GM19193 (cell line): ENCODE measurements around the gene WHAMM.

Experiments
- POLR2A ChIP-seq: IDR thresholded peaks from 4 replicates; pipeline ENCODE4 v1.6.1; 2011; ENCODE audit not compliant: insufficient read depth, insufficient read length; ENCODE audit errors: extremely low read depth

Gene WHAMM

GRCh38 chr15:82809308-82810060, at the start of gene WHAMM:
TSS of gene WHAMM (plus strand) at chr15:82809628. CDS start at chr15:82809727, 99 bp downstream.
- peak; percentile 93 for TF ChIP-seq POLR2A

DNA sequence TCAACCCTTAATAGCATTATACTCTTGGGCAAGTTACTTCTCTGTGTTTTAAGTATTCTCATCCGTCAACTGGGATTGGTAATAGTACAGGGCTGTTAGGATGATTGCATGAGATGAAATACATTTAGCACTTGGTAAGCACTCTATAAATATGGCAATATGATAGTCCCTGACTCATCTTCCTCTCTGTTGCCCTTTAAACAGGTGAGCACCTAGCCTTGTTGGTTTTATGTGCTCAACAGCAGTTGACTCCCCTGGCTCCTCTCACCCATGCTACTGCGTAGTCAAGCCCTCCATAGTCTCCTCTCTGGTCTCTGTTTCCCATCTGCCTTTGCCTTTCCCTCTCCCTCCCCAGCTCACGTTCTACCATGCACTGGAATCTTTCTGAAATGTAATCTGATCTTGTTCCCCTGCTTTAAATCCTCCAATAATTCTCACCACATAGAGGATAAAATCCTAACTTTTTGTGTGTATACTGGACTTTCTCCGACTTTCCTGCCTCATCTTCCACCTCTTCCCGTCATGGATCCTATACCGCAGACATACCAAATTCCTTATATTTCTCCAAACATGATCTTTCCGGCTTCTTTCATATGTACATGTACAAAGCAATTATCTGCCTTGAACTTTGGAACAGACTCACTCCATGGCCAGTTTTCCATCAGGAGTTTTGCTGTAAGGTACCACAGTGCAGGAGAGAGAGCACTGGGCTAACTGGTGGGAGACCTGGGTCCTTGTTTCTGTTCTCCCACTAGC, 45.9 kb upstream of the WHAMM start:
- no peak for TF ChIP-seq POLR2A

DNA sequence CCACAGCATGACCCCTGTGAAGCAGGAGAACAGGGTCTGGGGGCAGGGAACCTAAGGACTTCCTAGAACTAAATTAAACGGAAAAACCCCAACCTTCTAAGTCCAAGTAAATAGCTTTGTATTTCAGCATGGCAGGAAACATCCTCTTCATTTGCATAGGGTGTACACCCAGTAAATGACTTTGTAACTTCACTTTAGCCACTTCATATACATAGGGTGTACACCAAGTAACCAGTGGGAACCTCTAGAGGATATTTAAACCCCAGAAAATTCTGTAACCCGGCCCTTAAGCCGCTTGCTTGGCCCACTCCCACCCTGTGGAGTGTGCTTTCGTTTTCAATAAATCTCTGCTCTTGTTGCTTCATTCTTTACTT, 45.3 kb upstream of the WHAMM start:
- TF ChIP-seq POLR2A, result no peak

GRCh38 chr15:82764740-82765139, 44.7 kb upstream of the WHAMM start:
- TF ChIP-seq POLR2A, result no peak

GRCh38 chr15:82767163-82767829, 42.1 kb upstream of the WHAMM start:
- no peak for TF ChIP-seq POLR2A

GRCh38 chr15:82768414-82769054, 40.9 kb upstream of the WHAMM start:
- no peak for TF ChIP-seq POLR2A

GRCh38 chr15:82771789-82772607, 37.4 kb upstream of the WHAMM start:
- TF ChIP-seq POLR2A, result no peak

DNA sequence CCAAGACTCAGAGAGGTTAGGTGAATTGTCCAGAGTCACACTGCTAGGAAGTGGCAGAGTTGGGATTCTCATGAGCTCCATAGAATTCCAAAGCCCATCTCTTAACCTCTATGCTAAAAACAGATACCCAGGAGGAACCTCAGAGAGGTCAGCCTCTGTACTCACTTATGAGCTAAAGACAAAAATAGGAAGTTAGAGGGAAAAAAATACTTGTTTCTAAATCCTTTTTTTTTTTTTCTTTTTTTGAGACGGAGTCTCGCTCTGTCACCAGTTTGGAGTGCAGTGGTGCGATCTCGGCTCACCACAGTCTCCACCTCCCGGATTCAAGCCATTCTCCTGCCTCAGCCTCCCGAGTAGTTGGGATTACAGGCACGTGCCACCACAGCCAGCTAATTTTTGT, 34.9 kb upstream of the WHAMM start:
- no peak for TF ChIP-seq POLR2A

GRCh38 chr15:82778755-82779154, 30.7 kb upstream of the WHAMM start:
- no peak for TF ChIP-seq POLR2A

GRCh38 chr15:82781349-82781748, 28.1 kb upstream of the WHAMM start:
- TF ChIP-seq POLR2A, result no peak

DNA sequence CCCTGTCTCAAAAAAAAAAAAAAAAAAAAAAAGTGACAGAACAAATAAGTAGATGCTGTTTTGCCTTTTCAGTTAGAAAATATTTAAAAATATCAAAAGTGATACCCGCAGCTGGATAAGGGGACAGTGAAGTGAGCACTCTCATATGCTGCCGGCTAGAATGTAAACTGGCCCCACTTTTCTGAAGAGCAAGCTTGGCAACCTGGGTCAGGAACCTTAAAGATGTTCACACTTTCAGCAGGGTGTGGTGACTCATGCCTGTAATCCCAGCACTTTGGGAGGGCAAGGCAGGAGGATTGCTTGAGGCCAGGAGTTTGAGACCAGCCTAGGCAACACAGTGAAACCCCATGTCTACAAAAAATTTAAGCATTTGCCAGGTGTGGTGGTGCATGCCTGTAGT, 20.9 kb upstream of the WHAMM start:
- TF ChIP-seq POLR2A, result no peak

DNA sequence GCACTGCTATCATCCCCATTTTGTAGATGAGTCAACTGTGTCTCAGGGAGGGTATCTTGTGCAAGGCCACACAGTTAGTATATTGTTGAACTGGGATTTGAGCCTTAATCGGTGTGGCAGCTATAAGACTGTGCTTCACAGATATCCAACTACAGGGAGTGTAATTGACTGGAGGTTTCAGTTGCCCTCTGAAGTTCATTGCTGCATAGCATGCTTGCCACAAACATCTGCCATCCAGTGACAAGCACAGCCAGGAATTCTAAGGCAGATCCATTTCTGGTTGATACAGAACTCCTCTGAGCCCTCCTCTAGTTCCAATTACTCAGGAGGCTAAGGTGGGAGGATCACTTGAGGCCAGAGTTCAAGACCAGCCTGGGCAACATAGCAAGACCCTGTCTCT, 19.9 kb upstream of the WHAMM start:
- TF ChIP-seq POLR2A, result no peak

- no peak for TF ChIP-seq POLR2A
These were observed 19.1 kb upstream of the WHAMM start for GRCh38 chr15:82790321-82790720.

DNA sequence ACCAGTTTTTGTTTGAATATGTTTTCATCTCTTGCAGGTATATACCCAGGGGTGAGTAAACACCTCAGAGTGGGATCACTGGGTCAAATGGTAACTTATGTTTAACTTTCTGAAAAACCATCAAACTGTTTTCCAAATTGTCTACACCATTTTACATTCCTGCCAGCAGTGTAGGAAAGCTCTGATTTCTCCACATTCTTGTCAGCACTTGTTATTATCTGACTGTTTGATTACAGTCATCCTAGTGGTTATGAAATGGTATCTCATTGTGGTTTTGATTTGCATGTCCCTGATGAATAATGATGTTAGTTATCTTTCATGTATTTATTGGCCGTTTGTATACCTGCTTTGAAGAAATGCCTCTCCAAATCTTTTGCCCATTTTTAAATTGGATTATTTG, 17.4 kb upstream of the WHAMM start:
- no peak for TF ChIP-seq POLR2A

DNA sequence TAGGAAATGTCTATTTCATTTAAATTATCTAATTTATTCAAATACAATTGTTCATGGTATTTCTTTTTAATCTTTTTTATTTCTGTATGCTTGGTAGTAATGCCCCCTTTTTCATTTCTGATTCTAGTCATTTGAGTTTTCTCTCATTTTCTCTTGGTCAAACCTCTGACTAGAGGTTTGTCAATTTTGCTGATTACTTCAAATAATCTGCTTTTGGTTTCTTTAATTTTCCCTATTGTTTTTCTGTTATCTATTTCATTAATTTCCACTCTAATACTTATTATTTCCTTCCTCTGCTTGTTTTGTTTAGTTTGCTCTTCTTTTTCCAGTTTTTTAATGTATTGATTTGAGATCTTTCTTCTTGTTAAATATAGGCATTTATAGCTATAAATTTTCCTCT, 15.7 kb upstream of the WHAMM start:
- TF ChIP-seq POLR2A, result no peak

GRCh38 chr15:82798104-82798503, 11.3 kb upstream of the WHAMM start:
- TF ChIP-seq POLR2A, result no peak
